ENCODE data around the gene ALOX5AP.
A peak's percentile ranks its signal among the peaks of the same experiment; 100 is the strongest.

Gene ALOX5AP

GRCh38 chr13:30802501-30802900 is 67.2 kb downstream of the ALOX5AP start:
- no peak for DNase-seq

DNA sequence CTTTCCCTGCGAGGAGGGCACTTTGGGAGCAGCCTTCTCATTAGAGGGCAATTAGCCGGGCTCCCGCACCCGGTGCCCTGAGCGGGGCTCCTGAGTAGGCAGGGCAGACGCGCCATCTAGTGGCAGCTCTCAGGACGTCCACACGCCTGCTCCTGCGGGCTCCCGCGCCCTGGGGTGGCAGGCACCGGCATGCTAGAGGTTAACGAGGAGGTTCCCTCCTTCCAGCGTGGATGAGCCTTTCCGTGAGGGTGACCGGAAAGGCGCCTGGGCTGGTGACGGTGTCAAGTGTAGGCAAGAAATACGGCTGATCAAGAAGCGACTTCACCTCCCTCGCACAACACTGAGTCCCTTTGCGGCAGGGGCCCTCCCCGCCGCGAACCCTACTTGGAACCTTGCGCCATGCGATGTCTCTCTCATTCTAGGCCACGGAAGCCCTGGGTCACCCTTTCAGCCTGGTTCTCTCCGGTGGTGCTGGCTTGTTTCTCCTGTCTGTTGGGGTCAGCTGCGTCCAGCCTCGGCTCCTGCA is 67.7 kb downstream of the ALOX5AP start:
- DNase-seq, result peak; percentile 30 to 72

DNA sequence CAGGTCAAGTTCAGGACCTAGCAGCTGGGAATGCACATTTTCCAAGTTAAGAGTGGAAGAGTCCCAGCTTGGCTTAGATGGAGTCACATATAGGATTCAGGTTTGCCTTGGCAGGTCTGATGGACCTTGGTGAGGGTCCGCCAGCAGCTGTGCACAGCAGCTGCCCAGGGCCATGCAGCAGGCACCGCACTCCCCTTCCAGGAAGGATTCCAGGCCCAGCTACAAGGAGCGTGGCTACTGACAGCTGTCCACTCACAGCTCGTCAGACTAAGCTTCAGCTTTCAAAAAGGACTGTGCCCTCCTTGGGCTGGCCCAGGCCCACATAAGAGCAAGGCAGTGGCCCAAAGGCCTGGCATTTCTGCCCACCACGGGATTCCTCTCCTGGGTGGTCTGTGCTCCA is 68.4 kb downstream of the ALOX5AP start:
- DNase-seq, result no peak

DNA sequence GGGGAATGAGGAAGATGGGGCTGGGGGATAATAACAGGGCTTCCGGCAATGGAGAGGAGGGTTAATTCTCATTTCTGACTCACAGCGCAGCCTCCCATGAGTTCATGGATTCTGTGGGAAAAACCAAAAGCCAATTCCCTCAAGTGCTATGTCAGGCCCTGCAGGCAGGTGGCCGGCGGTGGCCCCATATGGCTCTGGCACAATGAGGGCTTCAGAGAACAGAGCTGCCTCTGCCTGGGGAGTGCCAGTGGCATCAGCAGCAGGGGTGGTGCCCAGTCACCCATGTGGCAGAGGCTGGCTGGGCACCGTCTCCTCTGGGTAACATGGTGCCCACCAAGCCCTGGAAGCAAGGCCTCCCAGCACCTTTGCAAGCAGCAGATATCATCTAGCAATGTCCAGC is 69.1 kb downstream of the ALOX5AP start:
- no peak for DNase-seq

GRCh38 chr13:30805132-30805537 is 69.8 kb downstream of the ALOX5AP start:
- DNase-seq, result no peak

DNA sequence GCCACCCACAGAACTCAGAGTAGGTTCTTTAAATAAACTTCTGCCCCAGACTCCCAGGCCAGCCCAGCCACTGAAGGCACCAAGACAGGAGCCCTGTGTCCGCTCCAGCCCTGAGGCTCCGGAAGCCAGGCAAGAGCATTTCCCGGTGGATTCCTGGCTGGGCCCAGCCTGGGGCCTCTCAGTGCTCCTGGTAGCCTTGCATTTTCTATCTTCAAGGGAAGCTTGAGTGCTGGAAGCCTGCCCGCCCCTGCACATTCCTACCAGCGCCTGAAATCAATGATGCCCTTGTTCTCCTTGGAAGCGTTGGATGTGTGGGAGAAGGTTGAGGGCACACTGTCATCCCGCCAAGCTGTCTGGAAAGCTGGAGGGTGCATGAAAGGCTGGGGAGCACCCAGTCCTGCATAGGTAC is 70.3 kb downstream of the ALOX5AP start:
- no peak for DNase-seq

DNA sequence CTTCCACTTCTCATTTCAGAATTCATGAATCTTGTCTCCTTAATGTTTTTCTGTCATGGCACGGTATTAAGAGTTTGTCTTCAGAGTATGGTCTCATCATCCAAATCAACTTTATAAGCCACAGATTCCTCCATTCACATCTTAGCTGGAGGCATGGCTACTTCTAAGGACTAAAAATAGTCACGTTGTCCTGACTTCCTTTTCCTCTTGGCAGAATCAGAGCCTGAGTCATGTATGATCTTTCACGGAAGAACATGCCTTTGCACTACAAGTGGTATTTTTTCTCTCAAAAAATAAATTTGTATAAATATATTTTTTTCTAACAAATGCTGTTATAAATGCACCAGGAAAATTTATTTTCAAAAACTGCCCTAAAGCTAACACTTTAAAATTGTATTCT is 71.4 kb downstream of the ALOX5AP start:
- no peak for DNase-seq

DNA sequence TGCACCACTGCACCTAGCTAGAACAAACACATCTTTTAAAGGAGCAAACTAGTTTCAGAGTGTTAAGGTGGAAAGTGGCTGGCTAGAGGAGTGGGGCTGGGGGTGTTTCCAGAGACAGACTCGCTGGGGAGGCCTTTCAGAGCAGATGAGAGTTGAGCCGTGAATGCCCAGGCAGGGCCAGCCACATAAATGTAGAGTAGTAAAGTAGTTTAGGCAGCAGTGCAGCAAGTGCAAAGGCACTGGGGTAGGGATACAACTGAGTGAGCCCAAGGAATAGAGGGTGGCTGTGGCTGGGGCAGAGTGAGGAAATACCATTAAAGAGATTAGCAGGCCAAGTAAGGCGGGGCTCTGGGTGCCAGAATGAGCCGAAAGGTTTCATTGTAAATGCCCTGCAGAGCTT is 72.0 kb downstream of the ALOX5AP start:
- DNase-seq, result no peak

- no peak for DNase-seq
These were observed 73.3 kb downstream of the ALOX5AP start for GRCh38 chr13:30808600-30808999.

- DNase-seq, result no peak
These were observed 74.4 kb downstream of the ALOX5AP start for GRCh38 chr13:30809787-30810186.

- no peak for DNase-seq
These were observed 74.9 kb downstream of the ALOX5AP start for GRCh38 chr13:30810261-30810701.

DNA sequence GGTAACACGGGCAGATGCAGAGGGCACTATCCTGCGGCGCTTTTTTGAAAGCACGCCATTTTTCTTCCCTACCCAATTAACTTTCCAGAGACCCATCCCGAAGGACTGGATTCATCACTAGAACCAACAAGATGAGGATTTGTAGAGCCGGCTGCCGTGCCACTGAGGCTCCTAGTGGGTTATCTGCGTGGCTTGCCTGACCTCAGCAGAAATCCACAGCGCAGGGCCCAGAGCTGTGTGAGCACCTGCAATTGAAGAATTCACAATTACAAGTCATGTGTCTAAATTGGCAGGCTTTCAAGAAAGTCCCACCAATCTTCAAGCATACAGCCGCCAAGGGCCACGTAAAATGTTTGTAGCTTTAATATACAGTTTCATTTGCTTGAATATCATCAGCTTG is 75.5 kb downstream of the ALOX5AP start:
- DNase-seq, result no peak
